Nephron (organoid): ENCODE measurements around the gene FSIP1.

ENCODE experiments used
- H3K27ac Mint-ChIP-seq, 3 experiments: 2 replicates each; pipeline ENCODE4 v1.8.0; 2020; ENCODE audit warnings: mixed read lengths in 3 of 3, mild to moderate bottlenecking in 2 of 3, moderate library complexity in 1 of 3
- H3K27me3 Mint-ChIP-seq: 2 replicates; pipeline ENCODE4 v1.8.0; 2021; ENCODE audit warnings: low read depth, mild to moderate bottlenecking, moderate library complexity, mixed read lengths
- H3K36me3 Mint-ChIP-seq: 2 replicates; pipeline ENCODE4 v1.8.0; 2020; ENCODE audit warnings: low read depth, mixed read lengths
- H3K4me1 Mint-ChIP-seq: 2 replicates; pipeline ENCODE4 v1.8.0; 2020; ENCODE audit warnings: mixed read lengths
- H3K4me3 Mint-ChIP-seq, 3 experiments: 2 replicates each; pipeline ENCODE4 v1.8.0; 2020; ENCODE audit warnings: mild to moderate bottlenecking in 3 of 3, mixed read lengths in 3 of 3, moderate library complexity in 2 of 3
- H3K9me3 Mint-ChIP-seq: 2 replicates; pipeline ENCODE4 v1.8.0; 2020; ENCODE audit warnings: mixed read lengths
- TF ChIP-seq, protein P1 (sequence below), 3 experiments: fragments of 200-600 bp; sonication (generic); IDR thresholded peaks; one replicate each; pipeline ENCODE4 v1.5.0; 2021; ENCODE audit warnings: antibody characterized with exemption in 3 of 3; ENCODE audit not compliant: unreplicated experiment in 3 of 3

Gene FSIP1

DNA sequence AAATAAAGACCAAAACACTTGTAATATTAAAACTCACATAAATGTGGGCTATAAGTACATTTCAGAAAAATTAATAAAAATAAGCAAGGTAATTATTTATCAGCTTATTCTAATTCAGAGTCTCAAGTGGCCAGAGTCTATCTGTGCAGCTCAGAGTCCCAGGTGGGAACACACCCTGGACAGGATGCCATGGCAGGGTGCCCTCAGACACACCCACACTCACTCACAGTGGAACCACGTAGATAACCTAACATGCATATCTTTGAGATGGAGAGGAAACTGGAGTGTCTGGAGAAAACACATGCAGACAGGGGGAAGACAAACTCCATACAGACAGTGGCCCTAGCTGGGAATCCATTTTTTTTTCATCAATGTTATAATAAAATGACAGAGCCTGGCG is 37.2 kb downstream of the FSIP1 start:
- Mint-ChIP-seq H3K4me1 (no peaks in the 10 kb centered on the region), H3K9me3 (peaks cover 5% of the 10 kb centered on the region), H3K27me3 (peaks cover 4% of the 10 kb centered on the region), H3K27ac (no peak overlapping the region), H3K4me3 (no peak overlapping the region), H3K36me3 (no peaks in the 10 kb centered on the region)
- TF ChIP-seq, protein P1, sequence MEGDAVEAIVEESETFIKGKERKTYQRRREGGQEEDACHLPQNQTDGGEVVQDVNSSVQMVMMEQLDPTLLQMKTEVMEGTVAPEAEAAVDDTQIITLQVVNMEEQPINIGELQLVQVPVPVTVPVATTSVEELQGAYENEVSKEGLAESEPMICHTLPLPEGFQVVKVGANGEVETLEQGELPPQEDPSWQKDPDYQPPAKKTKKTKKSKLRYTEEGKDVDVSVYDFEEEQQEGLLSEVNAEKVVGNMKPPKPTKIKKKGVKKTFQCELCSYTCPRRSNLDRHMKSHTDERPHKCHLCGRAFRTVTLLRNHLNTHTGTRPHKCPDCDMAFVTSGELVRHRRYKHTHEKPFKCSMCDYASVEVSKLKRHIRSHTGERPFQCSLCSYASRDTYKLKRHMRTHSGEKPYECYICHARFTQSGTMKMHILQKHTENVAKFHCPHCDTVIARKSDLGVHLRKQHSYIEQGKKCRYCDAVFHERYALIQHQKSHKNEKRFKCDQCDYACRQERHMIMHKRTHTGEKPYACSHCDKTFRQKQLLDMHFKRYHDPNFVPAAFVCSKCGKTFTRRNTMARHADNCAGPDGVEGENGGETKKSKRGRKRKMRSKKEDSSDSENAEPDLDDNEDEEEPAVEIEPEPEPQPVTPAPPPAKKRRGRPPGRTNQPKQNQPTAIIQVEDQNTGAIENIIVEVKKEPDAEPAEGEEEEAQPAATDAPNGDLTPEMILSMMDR (IDR thresholded peaks at IDR 0.05; ENCODE audit: unreplicated experiment in 3 of 3): no peak

DNA sequence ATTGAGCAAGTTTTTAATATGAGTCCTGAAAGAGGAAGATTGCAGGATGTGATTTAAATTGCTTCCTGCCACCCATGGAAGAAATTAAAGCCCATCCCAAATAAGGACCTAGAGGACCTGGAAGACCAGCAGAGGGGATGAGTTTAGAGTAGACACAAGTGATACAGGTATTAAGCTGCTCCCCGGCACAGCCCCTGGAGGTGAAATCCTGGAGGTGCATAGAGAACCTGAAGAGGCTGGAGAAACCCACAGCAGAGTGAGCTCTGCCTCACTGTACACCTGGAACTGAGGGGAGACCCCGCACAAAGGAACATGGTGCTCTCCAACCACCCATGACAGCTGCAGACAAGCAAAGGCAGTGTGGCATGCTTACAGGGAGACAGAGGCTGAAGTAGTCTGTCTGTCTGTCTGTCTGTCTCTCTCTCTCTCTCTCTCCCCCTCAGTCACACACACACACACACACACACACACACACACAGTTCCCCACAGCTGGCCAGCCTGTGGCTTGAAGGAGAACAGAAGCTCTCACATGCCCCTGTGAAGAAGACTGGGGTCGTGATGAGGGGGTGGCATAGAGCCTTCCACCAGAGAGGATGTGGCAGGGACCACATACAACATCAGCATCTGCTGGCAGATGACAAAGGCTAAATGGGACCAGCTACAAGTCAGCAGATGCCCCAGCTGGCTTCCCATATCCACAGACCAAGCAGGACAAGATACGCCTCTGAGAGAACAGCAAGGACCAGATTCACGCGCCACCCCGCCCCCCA is 38.1 kb downstream of the FSIP1 start:
- Mint-ChIP-seq H3K27ac (no peak overlapping the region), H3K27me3 (peaks cover 4% of the 10 kb centered on the region), H3K9me3 (peaks cover 2% of the 10 kb centered on the region), H3K36me3 (no peaks in the 10 kb centered on the region), H3K4me1 (no peaks in the 10 kb centered on the region), H3K4me3 (no peak overlapping the region)
- TF ChIP-seq, protein P1 (IDR thresholded peaks at IDR 0.05; ENCODE audit: unreplicated experiment in 3 of 3): no peak

DNA sequence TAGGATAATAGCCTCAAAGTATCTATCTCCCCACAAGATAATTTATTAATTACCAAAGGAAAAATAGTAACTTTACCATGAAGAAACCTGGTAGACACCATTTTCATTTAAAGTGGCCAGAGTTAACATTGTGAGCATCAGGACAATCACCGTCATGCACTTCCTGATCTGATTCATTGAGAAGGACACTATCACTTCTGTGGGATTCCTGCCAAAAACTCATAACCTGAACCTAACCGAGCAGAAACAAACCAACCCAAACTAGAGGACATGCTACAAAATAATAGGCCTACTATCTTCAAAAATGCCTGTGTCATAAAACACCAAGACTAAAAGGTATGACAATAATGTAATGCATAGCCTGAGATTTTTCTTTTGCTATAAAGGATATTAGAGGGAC is 39.0 kb downstream of the FSIP1 start:
- H3K4me1 Mint-ChIP-seq: no peaks in the 10 kb centered on the region
- H3K36me3 Mint-ChIP-seq: no peaks in the 10 kb centered on the region
- peaks cover 2% of the 10 kb centered on the region for H3K9me3 Mint-ChIP-seq
- TF ChIP-seq, protein P1 (IDR thresholded peaks at IDR 0.05; ENCODE audit: unreplicated experiment in 3 of 3): no peak
- no peak overlapping the region for H3K4me3 Mint-ChIP-seq
- peaks cover 4% of the 10 kb centered on the region for H3K27me3 Mint-ChIP-seq
- H3K27ac Mint-ChIP-seq: no peak overlapping the region

DNA sequence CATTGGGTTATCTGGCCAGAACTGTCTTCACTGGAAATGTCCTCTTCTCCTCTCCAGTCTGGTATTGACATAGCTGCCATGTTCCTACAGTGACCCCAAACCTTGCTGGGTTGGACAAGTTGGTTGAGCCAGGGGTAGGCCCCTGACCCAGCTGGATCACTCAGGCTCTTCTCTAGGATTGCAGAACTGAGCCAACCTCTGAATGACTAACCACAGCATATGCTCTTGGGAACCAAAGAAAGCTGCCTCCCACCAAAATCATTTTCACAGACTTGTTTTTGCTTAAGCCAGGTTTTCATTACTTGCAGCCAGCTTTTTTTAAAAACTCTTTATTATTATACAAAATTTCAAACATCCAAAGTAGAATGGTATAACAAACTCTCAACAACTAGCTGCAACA is 41.4 kb downstream of the FSIP1 start:
- no peak overlapping the region for H3K4me3 Mint-ChIP-seq
- TF ChIP-seq, protein P1 (IDR thresholded peaks at IDR 0.05; ENCODE audit: unreplicated experiment in 3 of 3): no peak
- no peaks in the 10 kb centered on the region for H3K36me3 Mint-ChIP-seq
- H3K4me1 Mint-ChIP-seq: peaks cover 10% of the 10 kb centered on the region
- no peak overlapping the region for H3K27ac Mint-ChIP-seq
- H3K27me3 Mint-ChIP-seq: peaks cover 10% of the 10 kb centered on the region
- no peaks in the 10 kb centered on the region for H3K9me3 Mint-ChIP-seq

DNA sequence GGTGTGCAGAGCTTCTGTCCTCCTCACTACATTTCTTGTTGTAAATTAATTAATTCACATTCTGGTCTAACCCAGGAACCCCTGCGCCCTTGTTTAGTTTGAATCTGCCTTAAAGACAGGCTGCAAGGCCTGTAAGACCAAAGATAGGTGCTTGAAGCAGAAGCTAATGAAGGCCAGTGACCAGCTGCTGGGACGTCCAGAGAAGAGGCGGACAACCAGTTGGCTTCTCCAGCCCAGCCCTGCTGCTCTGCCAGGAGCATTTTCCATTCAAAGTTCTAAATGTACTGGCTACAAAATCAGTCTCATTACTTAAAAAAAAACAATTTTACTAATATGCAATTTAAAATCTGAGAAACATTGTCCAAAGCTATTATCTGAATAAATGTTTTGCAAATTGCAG is 43.6 kb downstream of the FSIP1 start:
- no peak overlapping the region for H3K4me3 Mint-ChIP-seq
- H3K4me1 Mint-ChIP-seq: peaks cover 14% of the 10 kb centered on the region
- no peaks in the 10 kb centered on the region for H3K9me3 Mint-ChIP-seq
- H3K27ac Mint-ChIP-seq: no peak overlapping the region
- H3K36me3 Mint-ChIP-seq: no peaks in the 10 kb centered on the region
- peaks cover 6% of the 10 kb centered on the region for H3K27me3 Mint-ChIP-seq
- TF ChIP-seq, protein P1 (IDR thresholded peaks at IDR 0.05; ENCODE audit: unreplicated experiment in 3 of 3): no peak

DNA sequence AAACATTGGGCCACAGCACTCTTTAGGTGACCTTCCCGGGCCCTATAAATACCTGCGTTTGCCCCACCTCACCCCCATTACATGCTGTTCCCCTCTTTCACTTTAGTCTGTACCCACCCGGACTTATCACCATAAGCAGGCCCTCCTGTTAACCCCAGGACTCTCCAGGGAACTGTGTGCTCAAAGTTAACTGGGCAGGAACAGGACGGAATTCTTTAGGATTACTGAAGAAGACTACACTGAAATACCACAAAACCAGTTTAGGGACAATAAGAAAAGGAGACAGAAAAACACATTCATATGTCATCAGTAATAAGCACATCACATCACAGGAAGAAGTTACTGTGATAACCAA is 45.5 kb downstream of the FSIP1 start:
- Mint-ChIP-seq H3K4me3 (no peak overlapping the region), H3K27ac (peak overlapping the region in 2 of 3 experiments; percentile 13 to 22), H3K36me3 (no peaks in the 10 kb centered on the region), H3K27me3 (peaks cover 6% of the 10 kb centered on the region), H3K4me1 (peaks cover 14% of the 10 kb centered on the region), H3K9me3 (no peaks in the 10 kb centered on the region)
- TF ChIP-seq, protein P1 (IDR thresholded peaks at IDR 0.05; ENCODE audit: unreplicated experiment in 3 of 3): no peak
